Endothelial cell of umbilical vein (primary cell): Measurements from ENCODE around the gene ZNRD2. TPM values are rescaled to one million over a fixed set of nuclear protein-coding genes. Genes with fewer than 3 reads are reported as not detected.

ENCODE experiments used
- BruUV-seq: library from RNA; stranded (reverse); fragments of 400-500 nt; replicated peaks from 2 replicates; lab custom pipeline; 2021; lab: Mats Ljungman, UMichigan
- CTCF ChIA-PET: fragments of 300-600, 350-600 bp; sonication (Branson Sonifier 250); formaldehyde crosslinking; loops from one replicate; lab custom pipeline; 2021; ENCODE audit warnings: antibody characterized with exemption, inconsistent platforms; lab: Charles Lee
- POLR2A ChIA-PET: fragments of 300-600, 350-600 bp; sonication (Branson Sonifier 250); formaldehyde crosslinking; loops from one replicate; lab custom pipeline; 2021; ENCODE audit warnings: antibody characterized with exemption, inconsistent platforms; lab: Charles Lee
- DNase-seq: peaks from one replicate; pipeline ENCODE4 v3.0.0-alpha.2; 2011; ENCODE audit warnings: low read depth, low spot score
- FAIRE-seq: peaks from 2 replicates; lab custom pipeline; 2011; peaks lifted over from hg19 to GRCh38; lab: Jason Lieb, UNC
- H2AFZ ChIP-seq: 2 replicates; pipeline ENCODE4 v1.6.0; 2012; ENCODE audit warnings: low read depth, low read length, control low read depth, inconsistent platforms
- H3K27ac ChIP-seq: 2 replicates; pipeline ENCODE4 v1.5.1; 2011; ENCODE audit warnings: low read depth, mild to moderate bottlenecking, control low read depth, low read length, moderate library complexity; ENCODE audit not compliant: insufficient read depth
- H3K27me3 ChIP-seq, 2 experiments: 2 replicates each; pipeline versions ENCODE4 v1.6.0 to v1.6.1; 2011; ENCODE audit warnings: low read length in 2 of 2, mixed read lengths in 1 of 2; ENCODE audit not compliant: control insufficient read depth in 2 of 2, insufficient read depth in 2 of 2
- H3K36me3 ChIP-seq, 2 experiments: 2 replicates in 1 of 2; 3 replicates in 1 of 2; pipeline ENCODE4 v1.5.1; 2011; ENCODE audit warnings: low read length in 2 of 2, mild to moderate bottlenecking in 1 of 2, moderate library complexity in 1 of 2; ENCODE audit not compliant: control insufficient read depth in 2 of 2, insufficient read depth in 2 of 2; ENCODE audit errors: extremely low read depth in 1 of 2
- H3K4me1 ChIP-seq: 3 replicates; pipeline ENCODE4 v1.5.1; 2011; ENCODE audit warnings: mild to moderate bottlenecking, low read length; ENCODE audit not compliant: control insufficient read depth, insufficient read depth; ENCODE audit errors: extremely low read depth
- H3K4me2 ChIP-seq: 2 replicates; pipeline ENCODE4 v1.6.1; 2011; ENCODE audit warnings: low read length, control low read depth, mixed read lengths; ENCODE audit not compliant: insufficient read depth
- H3K4me3 ChIP-seq, 3 experiments: fragments of 200-600 bp in 1 of 3; sonication (generic), shearing (Covaris generic) in 1 of 3; replicated peaks in 1 of 3; 2 replicates each; pipeline ENCODE4 v1.5.1; 2011 to 2016; ENCODE audit warnings: control low read depth in 3 of 3, low read length in 3 of 3, mild to moderate bottlenecking in 2 of 3, inconsistent platforms in 1 of 3, low read depth in 1 of 3, moderate library complexity in 1 of 3; ENCODE audit not compliant: insufficient read depth in 1 of 3
- H3K79me2 ChIP-seq: 2 replicates; pipeline ENCODE4 v1.6.0; 2012; ENCODE audit warnings: low read length, inconsistent platforms; ENCODE audit not compliant: control insufficient read depth, insufficient read depth
- H3K9ac ChIP-seq: replicated peaks from 2 replicates; pipeline ENCODE3; 2011; ENCODE audit warnings: low read length, control low read depth; ENCODE audit not compliant: insufficient read depth; ENCODE audit errors: extremely low read depth
- H3K9me1 ChIP-seq: replicated peaks from 3 replicates; pipeline ENCODE4 v1.6.0; 2011; ENCODE audit warnings: mild to moderate bottlenecking, low read length; ENCODE audit not compliant: control insufficient read depth, insufficient read depth; ENCODE audit errors: extremely low read depth
- H3K9me3 ChIP-seq: replicated peaks from 2 replicates; pipeline ENCODE4 v1.5.1; 2012; ENCODE audit warnings: low read length, inconsistent platforms; ENCODE audit not compliant: control insufficient read depth, insufficient read depth
- H4K20me1 ChIP-seq: replicated peaks from 2 replicates; pipeline ENCODE3; 2011; ENCODE audit warnings: mild to moderate bottlenecking, low read length; ENCODE audit not compliant: control insufficient read depth, insufficient read depth; ENCODE audit errors: extremely low read depth
- CTCF ChIP-seq, 2 donors: IDR thresholded peaks; 1 replicate in 1 of 2; 2 replicates in 1 of 2; pipeline ENCODE4 v1.5.1; 2011; ENCODE audit warnings: low read length in 2 of 2, mild to moderate bottlenecking in 2 of 2, moderate library complexity in 2 of 2, control low read depth in 1 of 2, inconsistent platforms in 1 of 2, low read depth in 1 of 2; ENCODE audit not compliant: insufficient read depth in 1 of 2; ENCODE audit errors: extremely low read depth in 1 of 2
- EZH2 ChIP-seq: IDR thresholded peaks from 2 replicates; pipeline ENCODE4 v1.6.1; 2012; ENCODE audit warnings: borderline replicate concordance, low read depth, mild to moderate bottlenecking, moderate library complexity, low read length, inconsistent platforms; ENCODE audit not compliant: severe bottlenecking
- FOS ChIP-seq: IDR thresholded peaks from 2 replicates; pipeline ENCODE4 v1.6.1; 2011; ENCODE audit warnings: mild to moderate bottlenecking, low read length, moderate library complexity, borderline replicate concordance; ENCODE audit not compliant: insufficient read depth
- GATA2 ChIP-seq: IDR thresholded peaks from 2 replicates; pipeline ENCODE4 v1.7.0; 2011; ENCODE audit warnings: low read depth, mild to moderate bottlenecking, moderate library complexity, mixed read lengths, low read length; ENCODE audit not compliant: insufficient read length, insufficient read depth
- JUN ChIP-seq: IDR thresholded peaks from 2 replicates; pipeline ENCODE4 v1.6.1; 2011; ENCODE audit warnings: borderline replicate concordance, low read depth; ENCODE audit not compliant: insufficient read length, insufficient read depth
- MAX ChIP-seq: IDR thresholded peaks from 2 replicates; pipeline ENCODE4 v1.6.1; 2011; ENCODE audit not compliant: insufficient read depth, insufficient read length
- MYC ChIP-seq: IDR thresholded peaks from one replicate; pipeline ENCODE4 v1.6.1; 2011; ENCODE audit warnings: mild to moderate bottlenecking, low read depth, low read length
- POLR2A ChIP-seq: IDR thresholded peaks from 2 replicates; pipeline ENCODE4 v1.6.1; 2012; ENCODE audit warnings: low read depth, mild to moderate bottlenecking, control low read depth, low read length
- POLR2AphosphoS5 ChIP-seq: IDR thresholded peaks from 2 replicates; pipeline ENCODE4 v1.6.1; 2012; ENCODE audit warnings: low read depth, mild to moderate bottlenecking, control low read depth, low read length, moderate library complexity; ENCODE audit not compliant: insufficient read depth
- dilution Hi-C: fragments of 300-500 bp; cut with MboI; formaldehyde crosslinking; loops from one replicate; pipeline ENCODE4 v1.15.0; 2019; ENCODE audit warnings: low sequenced_read_pairs; ENCODE audit not compliant: extremely low pct_ligation_motif_present
- intact Hi-C: fragments of 100-400 bp; cut with micrococcal nuclease; formaldehyde crosslinking; loops from one replicate; pipeline ENCODE4 v1.10.0; 2022
- polyA plus RNA-seq, 4 experiments: library from polyadenylated mRNA; depleted of rRNA in 3 of 4; stranded (reverse) in 3 of 4; unstranded in 1 of 4; fragments of >200 nt; gene quantifications; 2 replicates each; pipeline versions ENCODE4 v1.2.1 to v1.2.3, GENCODE V29; 2011 to 2012; ENCODE audit warnings: missing spikeins in 1 of 4
- total RNA-seq: library from RNA; stranded (reverse); gene quantifications from 2 replicates; pipeline ENCODE4 v1.2.3, GENCODE V29; 2021

The ZNRD2 gene
- total and polyA plus RNA-seq, 2 donors (not counting 3 experiments of a cell fraction or from before 2014, with no cell fraction given), result 40.8 to 96.7 TPM

- intact Hi-C loops (no loop called here), dilution Hi-C loops (no loop called here)
- no peak for DNase-seq
- Histone ChIP-seq H3K4me1 (no peaks in the 10 kb centered on the region), H3K27me3 (no peaks in the 10 kb centered on the region), H3K9me1 (no peaks in the 10 kb centered on the region), H3K9ac (no peak overlapping the region), H3K79me2 (no peaks in the 10 kb centered on the region), H4K20me1 (no peaks in the 10 kb centered on the region), H3K36me3 (no peaks in the 10 kb centered on the region), H2AFZ (no peak overlapping the region), H3K4me3 (no peak overlapping the region), H3K27ac (no peak overlapping the region), H3K9me3 (no peaks in the 10 kb centered on the region), H3K4me2 (no peak overlapping the region)
- no peak for FAIRE-seq
- ChIA-PET POLR2A (interaction anchor here (0.7 kb wide), 1 partner anchor 20 kb away, joined by 7 read pairs; no protein-coding TSS in a partner anchor), CTCF (interaction anchor here (0.9 to 12.2 kb wide), 6 partner anchors 8 to 46 kb away, joined by 3 to 206 read pairs (median 18); partner anchors contain the start of genes EHBP1L1, FAM89B, PCNX3 and ZNRD2)
- TF ChIP-seq GATA2 (no peak), JUN (no peak), MYC (no peak)
- no TSS peak for BruUV-seq
These were observed 16.0 kb downstream of the ZNRD2 start for GRCh38 chr11:65586247-65586630.

- Histone ChIP-seq H3K9me3 (no peaks in the 10 kb centered on the region), H3K36me3 (no peaks in the 10 kb centered on the region), H3K79me2 (no peaks in the 10 kb centered on the region), H3K9ac (no peak overlapping the region), H3K4me2 (no peak overlapping the region), H3K4me1 (no peaks in the 10 kb centered on the region), H4K20me1 (no peaks in the 10 kb centered on the region), H2AFZ (no peak overlapping the region), H3K4me3 (no peak overlapping the region), H3K27me3 (no peaks in the 10 kb centered on the region), H3K9me1 (no peaks in the 10 kb centered on the region), H3K27ac (no peak overlapping the region)
- TF ChIP-seq MAX, result no peak
- no peak for TF ChIP-seq MYC
- TF ChIP-seq EZH2, result no peak
- no peak for TF ChIP-seq CTCF (IDR thresholded peaks at IDR 0.05; ENCODE audit: extremely low read depth in 1 of 2, insufficient read depth in 1 of 2, low read depth in 1 of 2, low read length in 2 of 2)
- TF ChIP-seq POLR2AphosphoS5, result no peak
- no peak for TF ChIP-seq FOS
- no peak for TF ChIP-seq JUN
- TF ChIP-seq POLR2A, result no peak
- no peak for TF ChIP-seq GATA2
- intact Hi-C loops, result no loop called here
- BruUV-seq, result no TSS peak
- CTCF ChIA-PET, result interaction anchor here (0.9 to 12.2 kb wide), 5 partner anchors 12 to 46 kb away, joined by 3 to 206 read pairs (median 17); partner anchors contain the start of genes EHBP1L1, FAM89B, PCNX3 and ZNRD2
- POLR2A ChIA-PET, result interaction anchor here (0.7 kb wide), 1 partner anchor 21 kb away, joined by 7 read pairs; no protein-coding TSS in a partner anchor
- dilution Hi-C loops, result no loop called here
- DNase-seq (no peak), FAIRE-seq (no peak)
These were observed 16.4 kb downstream of the ZNRD2 start for GRCh38 chr11:65586676-65587075.
